SK-MEL-5 (cell line): Measurements from ENCODE around the gene KLB. TPM values are rescaled to one million over a fixed set of nuclear protein-coding genes. Genes with fewer than 3 reads are reported as not detected.

Source experiments
- DNase-seq: peaks from one replicate; pipeline ENCODE4 v3.0.0-alpha.2; 2016; ENCODE audit warnings: low read depth, low spot score
- in situ Hi-C: cut with HindIII; loops from 2 replicates; pipeline ENCODE4 v1.10.0; 2016; ENCODE audit warnings: low sequenced_read_pairs, high pct_unique_total_duplicates, low pct_unique_long_range_greater_than_20kb
- small RNA-seq, 2 experiments: library from RNA; depleted of rRNA; stranded (forward); fragments of <200 nt; gene quantifications; one replicate each; pipeline ENCODE3, GENCODE V24; 2014
- total RNA-seq: library from RNA; depleted of rRNA; stranded (reverse); fragments of >200 nt; shearing (Covaris generic); gene quantifications from 2 replicates; pipeline ENCODE4 v1.2.3, GENCODE V29; 2014; rRNA removed

Gene KLB
- total RNA-seq, 1 experiment from 2014 or later = not detected

- DNase-seq = no peak
- in situ Hi-C loops = no loop called here
Observed at GRCh38 chr4:39484582-39485272, 78.0 kb downstream of the KLB start.

- in situ Hi-C loops = no loop called here
- no peak for DNase-seq
Observed at GRCh38 chr4:39486221-39486804, 79.6 kb downstream of the KLB start.

- DNase-seq = no peak
- in situ Hi-C loops = no loop called here
Observed at GRCh38 chr4:39490322-39490721, 83.6 kb downstream of the KLB start.

GRCh38 chr4:39494354-39494753 is 87.6 kb downstream of the KLB start:
- no peak for DNase-seq
- in situ Hi-C loops = no loop called here

- in situ Hi-C loops = no loop called here
- no peak for DNase-seq
Observed at GRCh38 chr4:39495446-39496213, 88.9 kb downstream of the KLB start.

- in situ Hi-C loops = no loop called here
- no peak for DNase-seq
Observed at GRCh38 chr4:39497909-39498726, 91.4 kb downstream of the KLB start.

- in situ Hi-C loops = no loop called here
- no peak for DNase-seq
Observed at GRCh38 chr4:39498727-39499020, 91.9 kb downstream of the KLB start.

Small RNAs within 50 kb of the gene (small RNA-seq; reads per million reads assigned to genes)
- gene MIR5591 (0 reads per million in 2 experiments), gene RF00019 (0 reads per million in 2 experiments), gene RNU6-887P (0 reads per million in 2 experiments)

Other genes with a start within 250 kb of the KLB start
- 15.8 and 20.5 TPM in 2 replicates for gene WDR19, start 224.4 kb upstream of the KLB start, total RNA-seq
- 48.4 and 54.0 TPM in 2 replicates for gene RFC1, start 40.6 kb upstream of the KLB start, total RNA-seq
- 3,684 and 3,967 TPM in 2 replicates for gene RPL9, start 52.0 kb downstream of the KLB start, total RNA-seq
- gene LIAS, start 52.1 kb downstream of the KLB start, total RNA-seq = 20.4 and 20.5 TPM in 2 replicates
- gene UGDH, start 120.5 kb downstream of the KLB start, total RNA-seq = 90.9 and 93.4 TPM in 2 replicates
- 13.8 and 22.9 TPM in 2 replicates for gene SMIM14, start 231.9 kb downstream of the KLB start, total RNA-seq